HG03342 (cell line): ENCODE results near the gene TMOD3.
"Not testable (repeated sequence)": the region's sequence is repeated elsewhere in the genome, so short reads cannot be mapped to it uniquely, and the experiment has no call there.

Experiments used
- ATAC-seq: cut with Tn5 transposase; IDR thresholded peaks from one replicate; pipeline ENCODE4 v1.9.1; 2021; ENCODE audit warnings: mild to moderate bottlenecking, moderate library complexity; ENCODE audit not compliant: unreplicated experiment

TMOD3 gene

GRCh38 chr15:51861557-51862359 is 32.3 kb downstream of the TMOD3 start:
- no peak for ATAC-seq

DNA sequence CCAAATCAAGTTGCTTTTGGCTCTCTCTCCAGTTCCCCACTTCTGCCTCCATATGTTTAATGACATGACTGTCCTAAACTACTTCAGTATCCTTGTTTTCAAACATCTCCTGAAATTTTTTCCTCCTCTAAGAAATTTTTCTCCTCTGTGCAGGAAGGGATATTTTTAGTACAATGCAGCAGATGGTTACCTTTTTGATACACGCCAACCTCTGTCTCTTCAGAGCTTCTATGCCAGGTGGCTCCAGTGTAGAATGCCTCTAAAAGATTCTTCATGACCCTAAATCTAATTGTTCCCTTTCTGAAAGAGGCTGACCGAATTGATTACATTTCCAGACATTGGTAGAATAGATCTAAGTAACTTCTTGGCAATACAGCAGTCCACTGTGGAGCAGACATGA is 33.7 kb downstream of the TMOD3 start:
- ATAC-seq, result no peak

DNA sequence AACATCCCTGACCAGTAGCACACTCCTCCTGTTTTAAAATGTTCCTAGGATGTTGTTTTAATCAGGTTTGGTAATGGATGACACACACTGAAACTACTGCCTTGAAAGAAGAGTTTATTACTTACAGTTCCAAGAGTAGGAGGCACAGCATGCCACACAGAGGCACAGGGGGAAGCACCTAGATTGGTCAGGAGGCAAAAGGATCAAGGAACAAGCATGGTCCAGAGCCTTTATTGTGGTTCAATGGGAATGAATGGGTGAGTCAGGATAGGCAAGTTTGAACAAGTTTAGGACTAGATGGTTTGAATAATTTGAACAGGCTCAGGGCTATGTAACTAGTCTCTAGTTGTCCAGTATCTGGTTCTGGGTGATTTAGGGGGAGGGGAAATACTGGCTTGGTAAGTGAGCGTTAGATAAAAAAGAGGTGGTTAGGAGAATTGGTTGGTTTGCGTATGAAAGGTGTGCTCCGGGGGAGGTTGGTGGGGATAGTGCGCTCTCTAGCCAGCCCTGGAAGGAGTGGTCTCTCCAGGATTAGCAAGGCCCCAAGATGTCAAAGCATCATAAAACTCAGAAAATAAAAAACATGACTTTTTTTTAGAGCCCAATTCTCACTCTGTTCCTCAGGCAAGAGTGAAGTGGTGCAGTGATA is 35.1 kb downstream of the TMOD3 start:
- ATAC-seq, result no peak

- no peak for ATAC-seq
Observed at GRCh38 chr15:51865317-51865716, 35.9 kb downstream of the TMOD3 start.

DNA sequence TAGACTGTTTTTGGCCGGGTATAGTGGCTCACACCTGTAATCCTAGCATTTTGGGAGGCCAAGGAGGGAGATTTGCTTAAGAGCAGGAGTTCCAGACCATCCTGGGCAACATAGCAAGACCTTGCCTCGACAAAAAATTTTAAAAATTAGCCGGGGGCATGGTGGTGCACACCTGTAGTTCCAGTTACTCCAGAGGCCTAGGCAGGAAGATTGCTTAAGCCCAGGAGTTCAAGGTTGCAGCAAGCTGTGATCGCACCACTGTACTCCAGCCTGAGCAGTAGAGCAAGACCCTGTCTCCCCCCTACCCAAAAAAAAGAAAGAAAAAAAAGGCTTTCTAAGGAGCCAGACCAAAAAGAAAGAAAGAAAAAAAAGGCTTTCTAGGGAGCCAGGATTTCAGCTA is 36.7 kb downstream of the TMOD3 start:
- ATAC-seq, result no peak

DNA sequence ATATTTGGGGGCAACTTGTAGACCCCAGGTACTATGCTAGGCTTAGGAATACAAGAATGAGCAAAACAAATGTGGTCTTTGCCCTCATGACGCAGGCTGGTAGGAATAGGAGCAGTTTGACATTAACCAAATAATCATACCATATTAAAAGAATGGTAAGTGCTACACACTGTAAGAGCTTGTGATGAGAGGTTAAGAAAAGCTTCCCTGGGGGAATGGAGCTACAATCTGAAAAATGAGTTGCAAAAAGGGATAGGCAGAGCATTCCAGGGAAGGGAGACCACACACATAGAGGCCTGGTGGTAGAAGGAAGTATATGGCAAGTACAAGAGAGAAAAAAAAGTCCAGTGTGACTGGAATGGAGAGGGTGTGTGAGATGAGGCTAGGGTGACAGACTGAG is 37.3 kb downstream of the TMOD3 start:
- no peak for ATAC-seq

DNA sequence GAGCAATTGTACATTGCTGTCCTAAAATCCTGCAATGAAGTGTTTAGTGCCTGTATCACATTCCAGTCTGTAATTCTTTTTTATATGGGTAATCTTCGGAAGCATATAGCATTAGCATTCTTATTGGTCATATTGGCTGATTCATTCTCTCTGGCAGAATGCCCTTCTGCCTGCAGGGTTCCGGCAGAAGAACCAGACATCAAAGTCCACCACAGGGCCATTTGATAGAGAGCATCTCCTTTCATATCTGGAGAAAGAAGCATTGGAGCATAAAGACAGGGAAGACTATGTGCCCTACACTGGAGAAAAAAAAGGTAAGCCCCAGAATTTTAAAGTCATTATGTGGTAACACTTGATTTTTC is 39.6 kb downstream of the TMOD3 start:
- ATAC-seq, result no peak

GRCh38 chr15:51870774-51871173 is 41.3 kb downstream of the TMOD3 start:
- ATAC-seq, result no peak

- ATAC-seq, result no peak
Observed at GRCh38 chr15:51874751-51875644, 45.5 kb downstream of the TMOD3 start.

GRCh38 chr15:51876169-51876568 is 46.7 kb downstream of the TMOD3 start:
- ATAC-seq, result no peak

GRCh38 chr15:51878446-51879386 is 49.3 kb downstream of the TMOD3 start:
- ATAC-seq, result no peak

DNA sequence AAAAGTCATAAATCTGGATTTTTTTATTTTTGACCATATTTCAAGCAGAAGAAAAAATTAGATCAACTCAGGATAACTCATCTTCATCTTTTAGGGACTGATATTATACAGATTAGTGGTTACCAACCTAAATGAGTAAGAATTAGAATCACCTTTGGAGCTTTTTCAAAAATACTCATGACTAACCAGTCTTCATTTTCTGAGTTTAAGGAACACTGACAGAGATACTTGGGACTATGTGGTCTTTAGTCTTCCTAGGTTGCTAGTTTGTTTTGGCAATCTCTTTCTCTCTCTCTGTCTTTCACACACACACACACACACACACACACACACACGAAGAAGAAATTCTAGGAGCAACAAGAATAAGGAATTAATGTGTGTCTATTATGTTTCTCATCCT is 50.1 kb downstream of the TMOD3 start:
- ATAC-seq, result no peak

- no peak for ATAC-seq
Observed at GRCh38 chr15:51883271-51883837, 53.9 kb downstream of the TMOD3 start.

GRCh38 chr15:51884041-51884440 is 54.6 kb downstream of the TMOD3 start:
- no peak for ATAC-seq

GRCh38 chr15:51884517-51885236 is 55.2 kb downstream of the TMOD3 start:
- no peak for ATAC-seq

DNA sequence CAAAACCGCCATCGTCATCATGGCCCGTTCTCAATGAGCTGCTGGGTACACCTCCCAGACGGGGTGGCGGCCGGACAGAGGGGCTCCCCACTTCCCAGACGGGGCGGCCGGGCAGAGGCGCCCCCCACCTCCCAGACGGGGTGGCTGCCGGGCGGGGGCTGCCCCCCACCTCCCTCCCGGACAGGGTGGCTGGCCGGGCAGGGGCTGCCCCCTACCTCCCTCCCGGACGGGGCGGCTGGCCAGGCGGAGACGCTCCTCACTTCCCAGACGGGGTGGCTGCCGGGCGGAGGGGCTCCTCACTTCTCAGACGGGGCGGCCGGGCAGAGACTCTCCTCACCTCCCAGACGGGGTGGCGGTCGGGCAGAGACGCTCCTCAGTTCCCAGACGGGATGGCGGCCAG is 56.3 kb downstream of the TMOD3 start:
- ATAC-seq, result not testable (repeated sequence)

DNA sequence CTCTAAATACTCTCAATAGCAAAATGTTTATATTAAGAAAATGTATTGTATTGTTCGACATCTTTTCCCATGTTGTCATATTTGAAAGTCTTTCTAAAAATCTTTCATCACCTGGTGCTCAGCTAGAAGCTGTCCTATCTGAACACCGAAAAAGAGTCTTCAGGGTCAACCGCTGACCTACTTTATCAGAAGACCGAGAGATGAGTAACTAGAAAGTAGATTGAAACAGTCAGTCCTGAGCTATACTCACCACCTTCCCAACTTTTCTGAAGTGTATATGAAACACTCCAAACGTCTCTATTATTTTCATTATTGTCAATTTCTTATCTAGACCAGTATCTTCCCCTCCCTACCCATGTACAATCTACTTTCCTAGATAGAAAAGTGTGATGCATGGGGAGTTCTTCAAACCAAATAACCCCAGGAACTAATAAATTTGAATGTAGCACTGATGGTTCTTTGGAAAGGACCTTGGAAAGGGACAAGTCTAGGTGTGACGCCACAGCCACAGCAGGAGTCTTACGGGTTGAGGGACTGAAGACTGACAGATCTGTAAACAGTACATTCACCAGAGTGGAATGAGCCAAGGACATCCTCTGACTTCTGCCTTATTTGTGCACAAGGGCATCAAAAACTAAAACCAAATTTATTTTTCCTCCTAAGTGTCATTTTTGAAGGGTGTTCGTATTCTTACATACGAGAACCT is 58.6 kb downstream of the TMOD3 start:
- no peak for ATAC-seq

DNA sequence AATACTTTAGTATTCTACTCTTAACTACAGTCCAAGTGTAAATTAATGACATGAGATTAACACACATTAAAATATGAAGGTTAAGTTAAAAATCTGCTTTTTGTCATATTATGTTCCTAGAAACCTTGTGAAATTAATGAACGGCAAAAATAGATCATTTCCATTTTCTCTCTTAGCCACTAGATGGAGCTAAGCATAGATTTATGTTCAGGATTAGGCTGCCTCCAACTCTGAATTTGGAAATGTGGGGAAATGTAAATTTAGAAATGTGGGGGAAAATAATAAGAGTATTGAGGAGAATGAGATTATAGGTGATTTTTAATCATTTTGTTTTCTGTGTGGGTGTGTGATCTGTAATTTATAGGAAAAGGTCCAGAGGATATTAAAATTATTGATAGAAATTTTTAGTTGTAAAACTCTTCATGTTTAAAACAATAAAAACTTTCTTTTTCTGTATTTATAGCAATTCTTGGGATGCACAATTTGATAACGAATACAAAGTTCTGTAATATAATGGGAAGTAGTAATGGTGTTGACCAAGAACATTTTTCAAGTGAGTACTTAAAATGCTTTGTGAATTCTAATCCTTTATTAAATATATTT is 59.2 kb downstream of the TMOD3 start:
- no peak for ATAC-seq

GRCh38 chr15:51889486-51889885 is 60.0 kb downstream of the TMOD3 start:
- ATAC-seq, result no peak
